Activated CD4-positive, CD25-positive, alpha-beta regulatory T cell treated with anti-CD3 and anti-CD28 coated beads, Interleukin-2, amount 50 U/mL, for 72 hours (primary cell): ENCODE data around the gene EXT2.

Source experiments
- DNase-seq: peaks from one replicate; pipeline ENCODE4 v3.0.0; 2021

The EXT2 gene

DNA sequence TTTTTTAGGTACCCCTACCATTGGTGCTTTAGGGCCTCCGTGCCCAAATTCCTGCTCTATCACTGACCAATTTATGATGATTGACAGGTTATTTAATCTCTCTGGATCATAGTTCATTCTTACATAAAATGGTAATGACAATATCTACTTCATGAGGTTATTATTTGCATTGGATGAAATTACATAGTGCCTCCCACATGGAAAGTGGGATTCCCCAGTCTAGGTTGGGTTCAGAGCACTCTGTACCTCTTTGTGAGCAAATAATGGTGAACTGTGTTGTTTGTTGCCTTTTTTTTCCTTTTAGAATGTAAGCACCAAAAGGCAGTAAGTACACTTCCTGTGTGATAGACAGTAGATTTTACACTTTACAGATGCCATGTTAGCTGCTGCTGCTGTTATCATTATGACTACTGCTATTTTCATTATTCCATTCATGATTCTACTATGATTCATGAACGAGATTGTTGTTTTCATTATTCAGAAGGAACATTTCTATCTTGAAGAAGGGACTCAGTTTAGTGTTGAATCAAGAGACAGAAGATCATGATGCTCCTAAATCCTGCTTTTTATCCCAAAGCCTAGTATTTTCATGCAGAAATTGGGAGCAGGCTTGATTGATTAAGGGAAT, 113.6 kb downstream of the EXT2 start:
- no peak for DNase-seq

DNA sequence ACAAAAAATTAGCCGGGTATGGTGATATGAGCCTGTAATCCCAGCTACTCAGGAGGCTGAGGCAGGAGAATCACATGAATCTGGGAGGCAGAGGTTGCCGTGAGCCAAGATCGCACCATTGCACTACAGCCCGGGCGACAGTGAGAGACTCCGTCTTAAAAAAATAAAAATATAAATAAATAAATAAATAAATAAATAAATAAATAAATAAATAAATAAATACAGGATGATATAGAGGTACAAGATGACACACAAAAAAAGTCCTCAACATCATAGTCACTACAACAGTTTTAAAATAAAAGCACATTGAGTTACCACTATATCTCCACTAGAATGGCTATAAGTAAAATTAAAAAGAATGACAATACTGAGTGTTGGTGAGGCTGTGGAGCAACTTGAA, 116.7 kb downstream of the EXT2 start:
- DNase-seq = no peak

DNA sequence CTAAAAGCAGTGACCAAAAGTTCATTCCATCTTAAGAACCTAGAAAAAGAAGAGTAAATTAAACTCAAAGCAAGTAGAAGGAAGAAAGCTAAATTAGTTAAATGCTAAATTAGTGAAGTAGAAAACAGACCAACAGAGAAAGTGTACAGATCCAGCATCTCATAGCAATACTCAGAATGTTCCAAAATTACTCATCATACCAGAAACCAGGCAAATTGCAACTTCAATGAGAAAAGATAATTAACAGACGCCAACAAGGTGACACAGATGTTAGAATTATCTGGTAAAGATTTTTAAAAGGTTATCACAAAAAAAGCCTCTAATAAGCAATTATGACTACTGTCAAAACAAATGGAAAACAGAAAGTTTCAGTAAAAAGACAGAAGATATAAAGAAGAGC, 117.7 kb downstream of the EXT2 start:
- DNase-seq = no peak

DNA sequence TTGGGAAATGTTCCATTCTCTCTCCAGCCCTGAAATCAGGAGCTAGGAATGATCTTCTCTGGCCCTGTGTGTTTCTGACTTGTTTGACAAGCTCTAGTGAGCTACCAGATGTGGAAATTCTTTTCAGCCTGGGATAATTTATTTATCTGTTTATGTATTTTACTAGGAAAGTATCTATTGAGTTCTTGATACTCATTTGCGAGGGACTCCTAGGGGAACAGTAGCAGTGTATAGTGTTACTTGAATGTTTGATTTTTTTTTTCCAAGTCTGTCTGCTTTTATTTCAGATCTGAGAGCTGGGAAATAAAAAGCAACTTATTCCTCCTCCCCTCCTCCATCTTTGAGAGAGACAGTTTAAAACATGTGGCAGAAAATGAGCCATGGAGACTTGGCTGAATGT, 122.0 kb downstream of the EXT2 start:
- no peak for DNase-seq

DNA sequence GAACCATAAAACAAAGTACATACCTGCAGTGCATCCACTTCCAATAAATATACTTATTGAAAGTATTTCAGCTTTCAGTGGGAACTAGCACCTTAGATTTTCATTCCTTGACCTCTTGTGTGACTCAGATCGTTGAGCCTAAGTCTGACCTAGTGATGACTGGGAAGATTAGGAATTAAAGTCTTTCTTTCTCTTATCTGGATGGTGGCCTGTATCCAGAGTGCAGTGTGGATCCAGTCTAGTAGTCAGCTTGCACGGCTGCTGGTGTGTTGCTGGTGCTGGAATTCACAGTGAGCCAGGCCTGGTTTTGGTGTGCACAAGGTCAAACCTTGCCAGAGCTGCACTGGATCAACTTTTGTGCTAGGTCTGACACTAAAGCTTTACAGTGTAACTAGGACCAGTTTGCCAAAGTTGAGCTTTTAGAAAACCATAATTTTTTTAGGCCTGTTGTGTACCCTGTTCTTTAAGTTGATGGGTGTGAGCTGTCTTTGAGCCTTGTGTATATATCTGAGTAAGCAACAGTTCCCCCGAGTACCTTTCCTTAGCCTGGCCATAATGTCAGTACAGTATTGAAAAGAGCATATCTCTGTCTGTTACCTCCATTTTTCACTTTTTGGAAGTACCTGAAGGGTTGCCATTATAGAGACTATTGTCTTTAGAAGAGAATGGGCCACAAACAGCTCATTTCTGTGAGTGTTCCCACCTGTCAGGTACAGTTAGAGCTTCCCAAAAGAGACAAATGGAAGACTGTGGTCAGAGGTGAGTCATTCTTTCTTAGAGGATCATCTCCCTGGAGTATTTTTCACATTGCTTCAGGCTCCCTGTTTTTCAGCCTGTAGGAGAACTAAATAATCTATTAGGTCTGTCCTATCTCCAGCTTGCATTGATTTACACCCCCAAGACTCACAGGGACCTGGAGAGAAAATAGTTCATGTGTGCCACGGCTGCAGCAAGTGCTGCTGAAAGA, 124.6 kb downstream of the EXT2 start:
- DNase-seq = no peak

DNA sequence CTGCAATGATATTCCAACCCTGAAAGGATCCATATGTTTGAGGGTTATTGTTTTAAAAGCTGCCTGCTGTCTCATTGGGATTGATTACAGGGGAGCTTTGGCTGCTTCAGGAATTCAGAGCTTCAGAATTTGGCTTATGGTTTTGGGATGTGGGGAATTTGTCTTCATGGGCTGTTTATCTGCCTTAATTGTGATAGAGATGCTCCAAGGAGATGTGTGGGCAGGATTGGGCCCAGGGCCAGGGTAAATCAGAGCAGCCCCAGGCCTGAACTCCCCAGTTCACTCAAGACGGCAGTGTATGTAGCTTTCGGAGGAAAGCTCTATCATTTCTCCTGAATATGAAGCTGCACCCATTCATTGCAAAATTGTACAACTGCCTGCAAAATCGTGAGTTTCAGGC, 126.0 kb downstream of the EXT2 start:
- DNase-seq = no peak

DNA sequence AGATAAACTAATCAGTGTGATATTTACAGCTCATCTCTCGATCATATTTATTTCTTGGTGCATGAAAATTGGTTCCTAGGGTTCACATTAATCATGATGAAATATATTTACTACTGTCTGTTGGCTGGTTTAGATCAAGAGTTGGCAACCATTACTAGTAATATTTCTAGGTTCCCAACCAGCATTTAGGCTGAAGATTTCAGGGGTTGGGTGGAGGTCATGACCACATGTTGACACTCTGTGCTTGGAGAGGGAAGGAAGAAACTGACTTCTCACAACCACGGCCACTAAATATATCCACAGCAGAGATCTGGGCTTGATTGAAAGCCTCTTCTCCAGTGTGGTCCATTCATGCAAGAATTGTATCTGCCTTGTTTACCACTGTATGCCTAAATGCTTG, 126.5 kb downstream of the EXT2 start:
- no peak for DNase-seq

DNA sequence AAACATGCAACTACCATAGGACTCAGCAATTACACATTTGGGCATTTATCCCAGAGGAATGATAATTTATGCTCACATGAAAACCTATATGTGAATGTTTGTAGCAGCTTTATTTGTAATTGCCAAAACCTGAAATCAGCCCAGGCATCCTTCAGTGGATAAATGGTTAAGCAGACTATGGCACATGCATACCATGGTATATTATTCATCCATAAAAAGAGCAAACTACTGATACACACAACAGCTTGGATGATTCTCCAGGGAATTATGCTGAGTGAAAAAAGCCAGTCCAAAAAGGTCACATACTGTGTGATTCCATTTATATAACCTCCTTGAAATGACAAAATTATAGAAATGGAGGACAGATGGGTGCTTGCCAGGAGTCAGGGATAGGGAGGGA, 127.8 kb downstream of the EXT2 start:
- DNase-seq = no peak

DNA sequence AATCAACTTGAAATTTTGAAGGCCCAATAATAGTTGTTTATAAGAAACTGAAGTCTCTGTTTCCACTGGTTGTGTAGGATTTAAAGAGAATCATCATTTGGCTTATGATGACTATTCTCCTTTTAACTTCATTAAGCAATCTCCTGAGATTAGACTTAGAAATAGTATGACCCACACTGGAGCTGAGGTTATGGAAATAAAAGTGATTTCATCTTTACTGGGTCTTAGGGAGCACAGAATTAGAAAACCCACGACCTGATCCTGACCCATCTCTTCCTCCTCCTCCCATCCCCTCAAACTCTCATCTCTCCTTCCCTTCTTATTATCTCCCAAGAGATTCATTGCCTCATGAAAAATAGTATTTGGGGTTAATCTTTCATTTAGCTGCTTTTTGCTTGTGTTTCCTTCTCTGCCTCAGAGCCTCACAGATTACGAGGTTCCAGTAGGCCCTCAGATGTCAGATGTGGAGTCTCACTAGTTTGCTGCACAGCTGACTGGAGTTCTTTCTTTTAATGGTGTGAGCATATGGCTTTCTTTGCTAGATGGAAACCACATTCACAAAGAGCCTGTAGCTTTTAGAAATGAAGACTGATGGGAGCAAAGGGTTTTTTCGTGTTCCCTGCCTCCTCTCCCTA, 129.5 kb downstream of the EXT2 start:
- DNase-seq = no peak

DNA sequence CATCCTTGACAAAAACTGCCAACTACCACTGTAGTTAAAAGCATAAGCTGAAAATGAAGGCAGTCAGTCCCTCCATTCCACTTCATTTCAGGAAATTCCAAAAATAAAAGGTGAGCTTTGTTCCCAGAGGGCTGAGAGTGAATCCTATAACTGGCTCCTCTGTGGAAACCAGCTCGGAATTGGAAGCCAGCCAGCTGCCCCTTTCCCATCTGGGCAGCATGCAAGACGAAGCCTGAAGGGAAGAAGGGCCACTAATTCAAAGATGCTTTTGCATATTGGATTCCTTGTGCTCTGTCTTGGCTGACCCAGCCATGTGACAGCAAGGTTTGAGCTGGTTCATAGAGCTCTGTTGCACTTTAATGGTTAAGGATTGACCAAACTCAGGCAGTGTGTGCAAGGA, 131.0 kb downstream of the EXT2 start:
- DNase-seq = no peak

DNA sequence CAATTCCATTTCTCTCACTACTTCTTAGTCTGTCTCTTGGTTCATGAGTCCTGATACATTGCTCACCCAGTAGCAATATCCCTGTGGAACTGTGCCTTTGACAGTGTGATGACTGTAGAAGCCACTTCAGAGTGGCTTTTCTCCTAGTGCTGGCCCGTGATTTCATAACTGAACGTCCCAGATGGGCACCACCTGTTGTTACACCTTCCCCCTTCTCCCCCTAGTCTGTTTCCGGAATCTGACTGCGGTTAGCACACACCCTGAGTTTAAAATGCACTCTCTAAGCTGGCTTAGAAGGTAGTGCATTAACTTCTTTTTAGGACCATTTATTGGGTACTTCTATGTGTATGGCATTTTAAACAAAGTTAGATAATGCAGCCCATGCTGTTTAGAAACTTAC, 131.5 kb downstream of the EXT2 start:
- no peak for DNase-seq

DNA sequence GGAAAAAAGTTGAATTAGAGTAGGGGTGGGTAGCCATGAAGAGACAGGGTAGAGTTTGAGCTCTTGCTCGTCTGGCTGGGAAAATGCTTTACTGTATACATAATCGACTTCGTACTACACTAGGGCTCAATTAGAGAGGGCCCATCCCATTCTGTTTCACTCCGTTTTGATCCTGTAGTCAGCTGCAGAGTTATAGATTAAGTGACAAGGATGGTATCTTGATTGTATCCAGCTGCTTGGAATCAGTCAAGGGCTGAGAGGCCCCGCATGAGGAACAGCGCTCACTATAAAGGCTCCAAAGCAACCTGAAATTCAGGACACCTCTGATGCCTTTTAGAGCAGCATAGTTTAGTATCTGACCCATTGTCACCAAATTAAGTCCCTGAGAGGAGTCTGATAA, 132.9 kb downstream of the EXT2 start:
- DNase-seq = no peak

DNA sequence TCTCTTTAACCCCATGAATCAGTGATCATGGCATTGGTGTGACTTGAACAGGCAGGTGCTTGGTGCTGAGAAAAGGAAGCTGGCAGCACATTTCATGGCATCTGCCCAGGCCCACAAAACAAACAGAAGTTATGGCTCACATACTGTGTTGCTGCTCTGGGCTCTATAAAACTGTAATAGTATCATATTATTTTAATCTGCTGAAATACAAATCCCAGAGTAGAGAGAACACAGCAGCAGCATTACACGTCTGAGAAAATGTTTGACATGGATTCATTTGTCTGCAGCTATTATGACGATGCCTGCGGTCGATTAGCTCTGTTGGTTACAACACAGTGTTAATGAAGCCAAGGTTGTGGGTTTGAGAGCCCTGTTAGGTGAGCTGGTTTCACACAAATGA, 133.6 kb downstream of the EXT2 start:
- DNase-seq = no peak

DNA sequence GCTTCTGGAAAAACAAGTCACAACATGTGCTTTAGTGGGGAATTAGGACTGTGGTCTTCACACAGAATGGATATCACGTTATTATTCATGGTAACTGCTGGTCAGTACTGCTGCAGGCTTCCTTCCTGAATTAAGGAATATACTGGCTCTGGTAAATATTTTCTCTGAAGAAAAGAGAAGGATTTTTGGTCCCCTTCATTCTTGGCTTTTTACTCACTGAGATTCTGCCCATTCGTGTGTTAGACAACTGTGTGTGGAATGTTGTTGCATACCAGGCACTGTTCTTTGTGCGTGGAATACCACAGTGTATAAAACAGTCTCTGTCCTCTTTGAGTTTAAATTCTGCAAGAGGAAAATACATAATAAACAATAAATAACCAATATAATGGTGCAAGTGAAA, 134.1 kb downstream of the EXT2 start:
- DNase-seq = no peak

DNA sequence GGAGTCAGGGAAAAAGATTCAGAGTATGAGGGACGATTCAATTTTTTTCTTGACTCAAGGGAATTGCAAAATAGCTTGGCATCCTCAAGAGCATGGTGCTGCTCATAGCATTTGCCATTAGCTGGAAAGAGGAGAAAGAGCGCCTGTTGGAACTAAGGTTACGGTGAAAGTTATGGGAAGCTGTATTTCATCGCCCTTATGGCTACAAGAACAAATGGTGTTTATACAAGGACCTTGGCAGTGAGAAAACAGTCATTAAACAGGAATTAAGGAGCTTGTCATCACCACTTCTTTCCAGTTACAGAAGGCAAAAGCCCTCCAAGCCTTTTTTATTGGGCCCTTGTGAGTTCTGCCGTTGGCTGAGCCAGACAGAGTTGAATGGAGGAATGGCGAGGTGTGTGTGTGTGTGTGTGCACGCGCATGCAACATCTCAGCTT, 140.3 kb downstream of the EXT2 start:
- DNase-seq = no peak

DNA sequence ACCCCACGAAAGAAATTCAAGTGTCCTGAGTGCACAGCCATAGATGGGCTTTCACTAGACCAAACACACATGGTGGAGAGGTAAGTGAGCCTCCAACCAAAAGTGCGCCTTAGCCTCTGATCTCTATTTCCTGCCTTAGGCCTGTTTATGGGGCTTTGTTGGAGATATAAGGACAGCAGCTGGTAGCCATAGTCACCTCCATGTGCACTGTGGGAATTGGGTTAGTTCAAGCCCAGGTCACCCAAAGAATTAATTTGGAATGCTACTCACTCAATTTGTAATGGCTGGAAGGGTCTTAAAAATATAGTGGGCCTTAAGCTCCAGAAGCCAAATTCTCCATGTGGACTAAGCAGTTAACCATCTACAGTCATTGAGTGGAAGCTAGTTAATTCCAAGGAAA, 140.8 kb downstream of the EXT2 start:
- DNase-seq = no peak

DNA sequence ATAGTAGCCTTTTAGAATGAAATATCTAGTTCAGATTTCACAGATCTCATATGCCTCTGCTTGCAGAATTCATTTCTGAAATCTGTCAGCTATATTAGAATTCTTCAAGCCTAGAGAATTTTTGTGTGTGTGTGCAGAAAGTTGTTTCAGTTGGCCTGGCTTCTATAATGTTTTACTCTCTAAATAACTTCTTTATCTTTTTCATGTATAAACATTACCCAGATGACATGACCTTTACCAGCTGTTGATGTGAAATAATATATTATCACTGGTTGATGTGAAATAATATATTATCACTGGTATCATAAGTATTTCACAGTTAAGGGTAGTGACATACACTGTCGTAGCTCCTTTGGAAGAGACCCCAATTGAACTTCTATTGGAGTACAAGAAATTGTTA, 141.7 kb downstream of the EXT2 start:
- DNase-seq = no peak

DNA sequence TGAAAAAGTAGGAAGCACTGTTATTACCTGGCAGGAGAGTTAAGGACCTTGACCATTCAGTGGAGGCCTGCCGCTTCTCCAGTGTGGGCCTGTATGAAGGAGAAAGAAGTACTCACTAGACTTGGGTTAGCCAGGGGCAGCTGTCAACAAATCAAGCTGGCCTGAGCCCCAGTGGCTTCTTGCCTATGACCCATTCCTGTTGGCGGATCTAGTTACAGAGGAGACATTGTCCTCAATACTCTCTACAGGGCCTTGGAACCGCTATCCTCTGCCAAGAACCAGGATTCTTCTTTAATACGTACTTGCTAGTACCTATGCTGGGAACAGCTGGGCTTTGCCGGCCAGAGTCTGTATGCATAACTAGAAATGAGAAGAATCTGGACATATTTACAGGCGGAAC, 146.4 kb downstream of the EXT2 start:
- no peak for DNase-seq

DNA sequence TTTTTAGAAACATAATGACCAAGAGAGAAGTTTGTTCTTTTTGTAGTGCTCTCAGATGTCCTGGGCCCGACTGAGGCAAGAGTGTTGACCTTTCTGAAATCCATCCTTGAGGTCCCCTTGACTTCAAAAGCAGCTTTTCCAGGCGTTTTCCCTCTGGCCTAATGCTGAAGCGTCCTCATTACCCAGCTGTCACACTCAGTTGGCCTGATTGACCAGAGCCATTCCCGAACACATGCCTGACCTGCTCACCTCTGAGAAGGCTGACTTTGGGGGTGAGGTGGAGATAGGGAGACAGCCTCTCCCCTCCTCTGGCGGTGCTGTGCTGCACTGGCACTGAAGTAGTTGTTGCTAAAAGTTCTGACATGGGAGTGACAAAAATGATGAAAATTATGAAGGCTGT, 147.6 kb downstream of the EXT2 start:
- no peak for DNase-seq

DNA sequence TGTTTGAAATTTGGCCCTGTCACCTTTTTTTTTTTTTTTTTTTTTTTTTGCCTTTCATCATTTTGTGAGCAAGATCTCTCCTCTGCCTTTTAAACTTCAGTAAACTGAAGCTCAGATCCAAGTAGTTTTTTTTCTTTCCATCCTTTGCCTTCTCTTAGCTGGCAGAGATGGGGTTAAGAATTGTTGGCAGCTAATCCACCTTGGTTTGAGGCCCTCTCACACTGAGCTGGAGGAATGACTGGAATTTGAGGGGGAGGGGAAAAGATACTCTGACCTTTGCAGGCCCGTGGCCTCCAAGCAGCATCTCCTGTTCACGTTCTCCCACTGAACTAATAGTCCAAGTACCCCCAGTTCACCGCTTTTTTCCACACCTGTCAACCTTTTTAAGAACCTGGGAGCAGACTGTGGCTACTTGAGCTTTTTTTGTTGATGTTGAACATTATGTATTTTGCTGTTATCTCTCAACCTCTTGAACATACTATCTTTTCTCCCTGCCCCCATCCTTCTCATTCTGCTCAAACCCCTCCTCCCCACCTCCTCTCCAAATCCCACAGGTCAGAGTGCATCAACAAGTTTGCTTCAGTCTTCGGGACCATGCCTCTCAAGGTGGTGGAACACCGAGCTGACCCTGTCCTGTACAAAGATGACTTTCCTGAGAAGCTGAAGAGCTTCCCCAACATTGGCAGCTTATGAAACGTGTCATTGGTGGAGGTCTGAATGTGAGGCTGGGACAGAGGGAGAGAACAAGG, 148.3 kb downstream of the EXT2 start:
- no peak for DNase-seq

DNA sequence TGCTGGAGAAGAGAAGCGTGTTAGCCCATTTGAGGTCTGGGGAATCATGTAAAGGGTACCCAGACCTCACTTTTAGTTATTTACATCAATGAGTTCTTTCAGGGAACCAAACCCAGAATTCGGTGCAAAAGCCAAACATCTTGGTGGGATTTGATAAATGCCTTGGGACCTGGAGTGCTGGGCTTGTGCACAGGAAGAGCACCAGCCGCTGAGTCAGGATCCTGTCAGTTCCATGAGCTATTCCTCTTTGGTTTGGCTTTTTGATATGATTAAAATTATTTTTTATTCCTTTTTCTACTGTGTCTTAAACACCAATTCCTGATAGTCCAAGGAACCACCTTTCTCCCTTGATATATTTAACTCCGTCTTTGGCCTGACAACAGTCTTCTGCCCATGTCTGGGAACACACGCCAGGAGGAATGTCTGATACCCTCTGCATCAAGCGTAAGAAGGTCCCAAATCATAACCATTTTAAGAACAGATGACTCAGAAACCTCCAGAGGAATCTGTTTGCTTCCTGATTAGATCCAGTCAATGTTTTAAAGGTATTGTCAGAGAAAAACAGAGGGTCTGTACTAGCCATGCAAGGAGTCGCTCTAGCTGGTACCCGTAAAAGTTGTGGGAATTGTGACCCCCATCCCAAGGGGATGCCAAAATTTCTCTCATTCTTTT, 149.3 kb downstream of the EXT2 start:
- no peak for DNase-seq

DNA sequence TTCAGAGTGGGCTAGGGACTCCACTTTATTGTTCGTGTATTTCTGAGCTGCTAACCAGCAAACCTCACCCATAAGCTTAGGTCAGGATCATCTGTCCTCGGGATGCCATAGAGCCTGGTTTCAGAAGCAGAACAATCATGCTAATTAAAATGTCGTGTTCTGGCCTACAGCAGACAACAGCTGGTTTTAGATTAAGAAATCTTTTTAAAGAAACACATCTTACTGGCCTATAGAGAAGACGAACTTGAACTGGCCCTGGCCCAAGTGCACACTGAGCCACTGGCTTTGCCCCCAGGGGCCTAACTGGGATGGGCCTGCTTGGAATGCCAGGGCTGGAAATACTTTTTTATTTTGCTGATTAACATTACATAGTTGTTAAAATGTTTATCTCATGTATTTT, 151.2 kb downstream of the EXT2 start:
- no peak for DNase-seq

DNA sequence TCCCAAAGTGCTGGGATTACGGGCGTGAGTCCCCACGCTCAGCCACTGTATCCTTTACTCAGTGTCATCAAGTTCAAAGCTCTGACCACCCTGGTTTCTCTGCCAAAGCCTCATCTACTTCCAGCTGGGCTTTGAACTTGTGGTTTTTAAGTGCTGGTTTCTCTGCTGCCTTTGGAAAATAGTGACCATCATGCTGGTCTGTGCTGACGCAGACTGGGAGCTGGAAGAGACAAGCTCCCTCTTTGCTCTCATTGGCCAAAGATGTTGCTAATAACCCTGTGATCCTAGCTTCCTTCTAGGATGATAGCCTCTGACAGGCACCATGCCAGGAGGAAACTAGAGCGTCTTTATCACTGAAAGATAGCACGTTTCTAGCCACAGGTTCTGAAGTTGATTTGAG, 152.0 kb downstream of the EXT2 start:
- no peak for DNase-seq
